ENCODE measurements around the gene OR6F1.
"Not testable (repeated sequence)": the region's sequence is repeated elsewhere in the genome, so short reads cannot be mapped to it uniquely, and the experiment has no call there.

Gene OR6F1

DNA sequence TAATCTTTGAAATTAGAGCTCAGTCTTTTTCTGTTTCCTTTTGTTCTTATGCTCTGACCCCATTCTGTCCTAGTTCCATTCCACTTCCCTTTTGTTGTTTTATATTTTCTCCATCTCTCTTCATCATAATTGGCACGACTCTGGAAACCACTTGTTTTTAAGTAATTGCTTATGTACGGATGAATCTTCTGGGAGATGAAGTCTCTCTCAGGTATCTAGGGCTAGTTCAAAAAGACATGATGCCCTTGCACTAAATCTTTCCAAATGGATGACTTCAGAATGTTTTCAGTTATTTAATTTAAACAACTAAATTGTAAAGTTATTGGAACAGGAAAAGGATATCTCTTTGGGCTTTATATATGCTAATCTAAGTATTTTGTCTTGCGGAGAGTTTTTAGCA lies at the start of gene OR6F1:
Gene OR6F1, minus strand, starts transcription at position 101 of the 400 bp plus-strand sequence. CDS start 3,891 bp downstream, outside the sequence.
- H3K27ac Mint-ChIP-seq = no peak within 1 kb of the TSS
- peaks cover 3% of the 10 kb centered on the region for H3K9me3 Mint-ChIP-seq
- H3K36me3 Mint-ChIP-seq (ENCODE audit: low read depth) = no peaks in the 10 kb centered on the region
- H3K27me3 Mint-ChIP-seq (ENCODE audit: low read depth) = no peaks in the 10 kb centered on the region
- no peak for DNase-seq (ENCODE audit: low spot score)
- H3K4me1 Mint-ChIP-seq (ENCODE audit: low read depth) = no peaks in the 10 kb centered on the region
- no peak within 1 kb of the TSS for H3K4me3 Mint-ChIP-seq

DNA sequence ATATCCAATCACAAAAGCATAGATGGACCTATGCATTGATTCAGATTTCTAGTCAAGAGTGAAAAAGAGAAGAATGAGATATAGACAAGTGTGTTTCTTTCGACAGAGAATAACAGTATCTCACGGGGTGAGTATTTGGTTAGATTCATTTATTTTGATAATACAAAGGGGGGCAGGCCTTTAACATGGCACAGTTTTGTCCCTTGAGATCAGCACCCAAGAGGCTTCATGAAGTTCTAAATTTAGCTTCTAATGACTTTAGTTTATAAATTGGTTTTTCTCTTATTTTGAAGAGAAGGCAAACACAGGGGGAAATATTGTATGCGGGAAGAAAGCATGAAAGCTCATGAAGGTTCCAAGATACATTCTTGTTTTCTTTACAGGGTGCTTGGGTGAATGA lies 44.0 kb upstream of the OR6F1 start, which contains the start of gene OR1C1:
Gene OR1C1, minus strand, starts transcription at position 101 of the 400 bp plus-strand sequence. CDS start 2,150 bp downstream, outside the sequence.
- H3K27me3 Mint-ChIP-seq (ENCODE audit: low read depth) = no peaks in the 10 kb centered on the region
- no peak within 1 kb of the TSS for H3K4me3 Mint-ChIP-seq
- H3K4me1 Mint-ChIP-seq (ENCODE audit: low read depth) = no peaks in the 10 kb centered on the region
- no peak for DNase-seq (ENCODE audit: low spot score)
- H3K27ac Mint-ChIP-seq = no peak within 1 kb of the TSS
- H3K9me3 Mint-ChIP-seq = no peaks in the 10 kb centered on the region
- no peaks in the 10 kb centered on the region for H3K36me3 Mint-ChIP-seq (ENCODE audit: low read depth)

DNA sequence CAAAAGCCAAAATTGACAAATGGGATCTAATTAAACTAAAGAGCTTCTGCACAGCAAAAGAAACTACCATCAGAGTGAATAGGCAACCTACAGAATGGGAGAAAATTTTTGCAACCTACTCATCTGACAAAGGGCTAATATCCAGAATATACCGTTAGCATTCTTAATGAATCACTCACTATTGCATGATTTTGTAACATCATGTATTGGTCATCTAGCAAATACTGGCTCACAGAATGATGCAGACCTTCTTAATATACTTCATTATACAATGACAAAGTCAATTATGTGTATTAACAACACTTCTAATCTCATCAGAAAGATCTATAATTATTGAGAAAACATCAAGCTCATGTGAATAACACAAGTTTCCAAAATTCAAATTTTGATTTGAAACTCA lies 37.9 kb upstream of the OR6F1 start:
- not testable (repeated sequence) for H3K4me3 Mint-ChIP-seq; H3K4me1 Mint-ChIP-seq (ENCODE audit: low read depth); H3K27me3 Mint-ChIP-seq (ENCODE audit: low read depth); H3K36me3 Mint-ChIP-seq (ENCODE audit: low read depth); H3K9me3 Mint-ChIP-seq; H3K27ac Mint-ChIP-seq; DNase-seq (ENCODE audit: low spot score)

DNA sequence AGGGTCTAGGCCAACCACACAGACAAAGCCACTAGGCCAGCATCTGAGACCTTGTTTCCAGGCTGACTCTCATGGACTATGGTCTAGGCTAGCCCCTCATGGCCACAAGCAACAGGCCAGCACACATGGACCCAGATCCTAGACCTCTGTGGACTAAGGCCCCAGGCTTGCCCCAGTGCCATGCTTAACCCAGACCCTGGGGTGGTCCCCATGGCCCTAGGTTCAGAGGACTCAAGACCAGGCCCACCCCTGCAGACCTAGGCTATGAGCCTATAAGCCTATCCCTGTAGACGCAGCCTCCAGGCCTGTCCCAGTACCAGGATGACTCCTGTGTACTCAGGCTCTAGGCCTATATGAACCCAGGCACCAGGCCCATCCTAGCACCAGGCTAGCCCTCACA lies 33.4 kb upstream of the OR6F1 start:
- H3K4me3 Mint-ChIP-seq = no peak overlapping the region
- DNase-seq (ENCODE audit: low spot score) = no peak
- H3K4me1 Mint-ChIP-seq (ENCODE audit: low read depth) = no peaks in the 10 kb centered on the region
- H3K27ac Mint-ChIP-seq = no peak overlapping the region
- H3K27me3 Mint-ChIP-seq (ENCODE audit: low read depth) = no peaks in the 10 kb centered on the region
- peaks cover 7% of the 10 kb centered on the region for H3K9me3 Mint-ChIP-seq
- no peaks in the 10 kb centered on the region for H3K36me3 Mint-ChIP-seq (ENCODE audit: low read depth)

- H3K27ac Mint-ChIP-seq = no peak within 1 kb of the TSS
Observed at GRCh38 chr1:247748041-247748440, 31.6 kb upstream of the OR6F1 start, which contains the start of gene OR14A2. TSS of gene OR14A2 (minus strand) at chr1:247748141.

DNA sequence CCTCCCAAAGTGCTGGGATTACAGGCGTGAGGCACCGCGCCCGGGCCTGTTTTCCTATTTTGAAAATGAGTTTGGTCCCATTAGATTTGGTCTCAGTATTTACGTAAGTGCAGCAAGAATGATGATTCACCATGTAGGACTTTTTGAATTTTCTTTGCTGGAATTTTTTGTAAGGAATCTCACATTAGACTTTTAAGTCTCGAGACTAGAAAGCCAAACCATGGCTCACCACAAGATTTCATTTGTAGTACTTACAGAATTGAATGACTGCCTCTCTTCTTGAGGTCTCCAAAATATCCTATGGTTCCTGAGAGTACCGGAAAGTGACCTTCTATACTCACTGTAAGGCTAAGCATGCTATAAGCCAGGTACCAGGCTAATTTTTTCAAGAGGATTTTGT lies 31.2 kb upstream of the OR6F1 start:
- H3K4me1 Mint-ChIP-seq (ENCODE audit: low read depth) = no peaks in the 10 kb centered on the region
- H3K9me3 Mint-ChIP-seq = peaks cover 7% of the 10 kb centered on the region
- no peak overlapping the region for H3K4me3 Mint-ChIP-seq
- H3K36me3 Mint-ChIP-seq (ENCODE audit: low read depth) = no peaks in the 10 kb centered on the region
- DNase-seq (ENCODE audit: low spot score) = no peak
- H3K27me3 Mint-ChIP-seq (ENCODE audit: low read depth) = no peaks in the 10 kb centered on the region
- no peak overlapping the region for H3K27ac Mint-ChIP-seq

More at GRCh38 chr1:247748041-247748440, 31.6 kb upstream of the OR6F1 start, which contains the start of gene OR14A2:
- Mint-ChIP-seq H3K4me1 (ENCODE audit: low read depth) (no peaks in the 10 kb centered on the region), H3K27me3 (ENCODE audit: low read depth) (no peaks in the 10 kb centered on the region), H3K36me3 (ENCODE audit: low read depth) (no peaks in the 10 kb centered on the region), H3K9me3 (peaks cover 7% of the 10 kb centered on the region), H3K4me3 (no peak within 1 kb of the TSS)
- no peak for DNase-seq (ENCODE audit: low spot score)

DNA sequence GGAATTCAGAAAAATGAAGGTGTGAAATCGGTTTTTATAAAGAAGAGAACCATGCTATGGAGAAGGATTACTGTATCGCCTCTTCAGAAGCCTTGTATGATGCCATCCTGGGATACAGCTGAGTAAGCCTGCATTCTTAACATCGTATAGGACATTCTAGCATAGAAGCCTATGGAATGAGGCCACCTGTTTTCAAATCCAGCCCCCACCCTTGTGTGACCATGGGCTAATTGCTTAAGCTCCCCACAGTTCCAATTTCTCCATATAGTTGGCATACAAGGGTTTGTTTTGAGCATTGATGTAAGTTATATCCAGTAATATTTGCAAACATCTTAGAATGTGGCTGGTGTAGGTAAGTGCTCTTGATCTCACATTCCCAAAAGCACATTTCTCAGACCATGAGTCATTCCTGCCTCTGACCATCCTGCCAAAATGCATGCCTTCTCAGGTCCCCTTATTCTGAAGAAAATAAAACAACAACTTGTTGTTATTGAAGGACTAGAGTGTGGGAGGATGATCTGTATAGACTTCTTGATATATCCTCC lies 30.0 kb upstream of the OR6F1 start:
- Mint-ChIP-seq H3K36me3 (ENCODE audit: low read depth) (no peaks in the 10 kb centered on the region), H3K27me3 (ENCODE audit: low read depth) (no peaks in the 10 kb centered on the region), H3K27ac (no peak overlapping the region), H3K9me3 (peaks cover 7% of the 10 kb centered on the region), H3K4me1 (ENCODE audit: low read depth) (no peaks in the 10 kb centered on the region), H3K4me3 (no peak overlapping the region)
- no peak for DNase-seq (ENCODE audit: low spot score)

GRCh38 chr1:247742215-247742760 lies 25.8 kb upstream of the OR6F1 start:
- H3K9me3 Mint-ChIP-seq; H3K4me3 Mint-ChIP-seq; H3K4me1 Mint-ChIP-seq (ENCODE audit: low read depth); H3K36me3 Mint-ChIP-seq (ENCODE audit: low read depth); H3K27me3 Mint-ChIP-seq (ENCODE audit: low read depth); DNase-seq (ENCODE audit: low spot score); H3K27ac Mint-ChIP-seq: not testable (repeated sequence)

- no peaks in the 10 kb centered on the region for H3K36me3 Mint-ChIP-seq (ENCODE audit: low read depth)
- DNase-seq (ENCODE audit: low spot score) = no peak
- H3K4me3 Mint-ChIP-seq = no peak overlapping the region
- H3K9me3 Mint-ChIP-seq = no peaks in the 10 kb centered on the region
- no peaks in the 10 kb centered on the region for H3K27me3 Mint-ChIP-seq (ENCODE audit: low read depth)
- H3K27ac Mint-ChIP-seq = no peak overlapping the region
- no peaks in the 10 kb centered on the region for H3K4me1 Mint-ChIP-seq (ENCODE audit: low read depth)
Observed at GRCh38 chr1:247741756-247742155, 25.3 kb upstream of the OR6F1 start.

GRCh38 chr1:247740721-247741120 lies 24.3 kb upstream of the OR6F1 start:
- DNase-seq (ENCODE audit: low spot score) = no peak
- Mint-ChIP-seq H3K4me3 (no peak overlapping the region), H3K27ac (no peak overlapping the region)

DNA sequence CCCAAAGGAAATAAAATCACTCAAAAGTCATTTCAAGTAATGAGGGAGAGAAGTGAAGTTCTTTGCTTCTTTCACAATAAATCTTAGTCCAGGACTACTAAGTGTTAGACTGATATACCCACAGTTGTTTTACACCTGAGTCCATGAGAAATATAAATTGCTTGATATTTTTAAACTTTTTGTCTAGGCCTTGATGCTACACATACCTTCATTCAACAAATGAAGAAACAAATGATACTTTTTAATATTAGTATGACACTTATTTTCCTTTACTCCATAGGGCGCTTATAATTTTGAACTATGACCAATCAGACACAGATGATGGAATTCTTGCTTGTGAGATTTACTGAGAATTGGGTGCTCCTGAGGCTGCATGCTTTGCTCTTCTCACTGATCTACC lies 21.9 kb upstream of the OR6F1 start, which contains the start of gene OR14K1:
Gene OR14K1, plus strand, starts transcription at position 301 of the 400 bp plus-strand sequence. Its CDS starts 0 bp downstream, at position 301.
- H3K4me1 Mint-ChIP-seq (ENCODE audit: low read depth) = no peaks in the 10 kb centered on the region
- H3K9me3 Mint-ChIP-seq = no peaks in the 10 kb centered on the region
- DNase-seq (ENCODE audit: low spot score) = no peak
- no peak within 1 kb of the TSS for H3K4me3 Mint-ChIP-seq
- H3K27me3 Mint-ChIP-seq (ENCODE audit: low read depth) = no peaks in the 10 kb centered on the region
- no peaks in the 10 kb centered on the region for H3K36me3 Mint-ChIP-seq (ENCODE audit: low read depth)
- no peak within 1 kb of the TSS for H3K27ac Mint-ChIP-seq

More at GRCh38 chr1:247740721-247741120, 24.3 kb upstream of the OR6F1 start:
- no peaks in the 10 kb centered on the region for H3K36me3 Mint-ChIP-seq (ENCODE audit: low read depth)
- H3K9me3 Mint-ChIP-seq = no peaks in the 10 kb centered on the region
- H3K27me3 Mint-ChIP-seq (ENCODE audit: low read depth) = no peaks in the 10 kb centered on the region
- no peaks in the 10 kb centered on the region for H3K4me1 Mint-ChIP-seq (ENCODE audit: low read depth)

DNA sequence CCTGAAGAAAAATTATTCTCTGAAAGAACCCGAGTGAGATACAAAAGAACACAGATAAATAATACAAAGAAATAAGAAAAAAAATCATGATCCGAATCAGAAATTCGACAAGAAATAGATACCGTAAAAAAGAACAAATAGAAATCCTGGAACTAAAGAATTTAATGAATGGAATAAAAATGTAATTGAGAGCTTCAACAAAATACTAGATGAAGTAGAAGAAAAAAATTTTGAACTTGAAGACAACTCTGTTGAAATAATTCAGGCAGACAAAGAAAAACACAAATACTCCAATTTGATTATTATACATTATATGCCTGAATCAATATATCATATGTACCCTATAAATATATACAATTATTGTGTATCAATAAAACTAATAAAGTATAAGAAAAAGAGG lies 4.8 kb upstream of the OR6F1 start:
- Mint-ChIP-seq H3K27ac (no peak overlapping the region), H3K27me3 (ENCODE audit: low read depth) (no peaks in the 10 kb centered on the region), H3K9me3 (peaks cover 12% of the 10 kb centered on the region), H3K36me3 (ENCODE audit: low read depth) (no peaks in the 10 kb centered on the region), H3K4me3 (no peak overlapping the region), H3K4me1 (ENCODE audit: low read depth) (no peaks in the 10 kb centered on the region)
- no peak for DNase-seq (ENCODE audit: low spot score)

DNA sequence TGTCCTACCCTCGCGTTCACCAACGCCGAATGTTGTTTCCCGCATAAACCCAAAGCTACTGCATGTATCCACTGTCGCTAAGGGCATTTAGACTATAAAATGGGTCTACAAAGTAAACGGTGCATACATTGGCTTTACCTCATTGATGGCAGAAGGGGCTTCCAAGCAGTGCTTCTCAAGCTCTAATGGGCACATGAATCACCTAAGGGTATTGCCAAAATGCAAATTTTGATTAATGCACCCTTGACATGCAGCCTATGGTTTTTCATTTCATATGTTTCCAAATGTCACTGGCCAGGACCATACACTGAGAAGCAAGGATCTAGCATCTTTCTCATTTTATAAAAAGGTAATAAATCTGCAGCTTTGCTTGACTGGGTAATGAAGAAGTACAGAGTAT lies 2.7 kb downstream of the OR6F1 start:
- Mint-ChIP-seq H3K27ac (no peak overlapping the region), H3K9me3 (no peaks in the 10 kb centered on the region)
- no peak for DNase-seq (ENCODE audit: low spot score)

DNA sequence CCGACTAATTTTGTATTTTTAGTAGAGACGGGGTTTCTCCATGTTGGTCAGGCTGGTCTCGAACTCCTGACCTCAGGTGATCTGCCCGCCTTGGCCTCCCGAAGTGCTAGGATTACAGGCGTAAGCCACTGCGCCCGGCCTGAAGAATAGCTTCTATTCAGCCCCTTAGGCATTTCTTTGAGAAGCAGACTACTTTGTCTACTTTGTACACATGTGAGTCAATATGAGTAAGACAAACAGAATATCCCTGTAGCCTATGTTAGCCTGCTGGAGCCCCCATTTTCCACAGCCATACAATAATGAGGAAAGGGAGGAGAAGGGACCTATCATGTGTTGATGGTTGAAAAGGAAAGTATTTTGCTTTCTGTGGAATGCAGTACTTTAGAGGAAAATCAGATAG lies 5.8 kb downstream of the OR6F1 start:
- DNase-seq (ENCODE audit: low spot score); H3K27me3 Mint-ChIP-seq (ENCODE audit: low read depth); H3K4me1 Mint-ChIP-seq (ENCODE audit: low read depth); H3K27ac Mint-ChIP-seq; H3K36me3 Mint-ChIP-seq (ENCODE audit: low read depth); H3K9me3 Mint-ChIP-seq; H3K4me3 Mint-ChIP-seq: not testable (repeated sequence)

More for the DNA sequence above, 2.7 kb downstream of the OR6F1 start:
- no peaks in the 10 kb centered on the region for H3K4me1 Mint-ChIP-seq (ENCODE audit: low read depth)
- no peaks in the 10 kb centered on the region for H3K36me3 Mint-ChIP-seq (ENCODE audit: low read depth)
- no peak overlapping the region for H3K4me3 Mint-ChIP-seq
- H3K27me3 Mint-ChIP-seq (ENCODE audit: low read depth) = no peaks in the 10 kb centered on the region

DNA sequence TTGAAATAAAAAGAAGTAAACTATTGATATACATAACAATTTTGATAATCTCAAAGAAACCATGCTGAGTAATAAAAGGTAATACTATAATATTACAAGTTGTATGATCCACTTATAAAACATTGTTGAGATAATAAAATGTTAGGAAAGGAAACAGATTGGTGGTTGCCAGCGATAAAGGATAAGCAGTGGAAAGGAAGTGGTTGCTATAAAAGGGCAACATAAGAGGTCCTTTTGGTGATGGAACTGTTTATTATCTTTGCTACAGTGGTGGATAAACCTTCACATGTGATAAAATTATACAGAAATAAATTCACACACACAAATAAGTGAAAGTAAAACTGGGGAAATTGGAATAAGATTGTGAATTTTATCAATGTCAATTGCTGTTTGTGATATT lies 15.1 kb downstream of the OR6F1 start:
- no peaks in the 10 kb centered on the region for H3K27me3 Mint-ChIP-seq (ENCODE audit: low read depth)
- no peak for DNase-seq (ENCODE audit: low spot score)
- no peaks in the 10 kb centered on the region for H3K36me3 Mint-ChIP-seq (ENCODE audit: low read depth)
- H3K27ac Mint-ChIP-seq = no peak overlapping the region
- no peaks in the 10 kb centered on the region for H3K4me1 Mint-ChIP-seq (ENCODE audit: low read depth)
- peaks cover under 1% of the 10 kb centered on the region for H3K9me3 Mint-ChIP-seq
- H3K4me3 Mint-ChIP-seq = no peak overlapping the region

All from T-helper 2 cell treated with Interferon-gamma antibody and Interleukin-4, amounts not matched to agents 5 μg/mL and 100 μg/mL, for 36 hours (primary cell).